Vagina (tissue), 2 donors: ENCODE measurements around the gene EXTL2. TPM values are rescaled to one million over a fixed set of nuclear protein-coding genes. Genes with fewer than 3 reads are reported as not detected.

ENCODE experiments used
- DNase-seq, 2 donors: peaks; one replicate each; pipeline ENCODE4 v3.0.0-alpha.2; 2017; ENCODE audit errors: extremely low spot score in 2 of 2
- H3K27ac ChIP-seq: fragments of 200-600 bp; sonication (generic); one replicate; pipeline ENCODE4 v1.5.1; 2019
- H3K27me3 ChIP-seq: fragments of 200-600 bp; sonication (generic); one replicate; pipeline ENCODE4 v1.5.1; 2019
- H3K36me3 ChIP-seq, 2 donors: fragments of 200-600 bp; sonication (generic); one replicate each; pipeline ENCODE4 v1.5.1; 2017 to 2019
- H3K4me1 ChIP-seq: fragments of 200-600 bp; sonication (generic); one replicate; pipeline ENCODE4 v1.5.1; 2019
- H3K4me3 ChIP-seq, 2 donors: fragments of 200-600 bp; sonication (generic); 1 replicate in 1 of 2; 2 replicates in 1 of 2; pipeline ENCODE4 v1.5.1; 2016 to 2019
- H3K9me3 ChIP-seq: fragments of 200-600 bp; sonication (generic); one replicate; pipeline ENCODE4 v1.5.1; 2019
- CTCF ChIP-seq, 3 experiments: fragments of 450-650 bp in 2 of 3; fragments of 200-600 bp in 1 of 3; sonication (generic) in 1 of 3; IDR thresholded peaks; one replicate each; pipeline ENCODE4 v1.5.1; 2017 to 2019; ENCODE audit warnings: antibody characterized with exemption in 3 of 3, mild to moderate bottlenecking in 2 of 3, moderate library complexity in 2 of 3
- POLR2A ChIP-seq, 2 donors: fragments of 450-650 bp; IDR thresholded peaks; one replicate each; pipeline ENCODE4 v1.6.1; 2017; ENCODE audit warnings: antibody characterized with exemption in 2 of 2, mild to moderate bottlenecking in 2 of 2, moderate library complexity in 2 of 2
- POLR2AphosphoS5 ChIP-seq, 2 donors: sonication (generic); formaldehyde crosslinking; IDR thresholded peaks; one replicate each; pipeline ENCODE4 v1.9.0; 2017; ENCODE audit warnings: antibody characterized with exemption in 2 of 2, mild to moderate bottlenecking in 2 of 2, low read depth in 1 of 2; ENCODE audit not compliant: insufficient read depth in 1 of 2
- intact Hi-C: fragments of 100-400 bp; cut with DNase I; formaldehyde crosslinking; loops from one replicate; pipeline ENCODE4 v1.15.1; 2023
- total RNA-seq: library from RNA; depleted of rRNA; stranded (reverse); fragments of >200 nt; gene quantifications from one replicate; pipeline ENCODE4 v1.2.3, GENCODE V29; 2016

EXTL2 gene
- total RNA-seq, 1 donor from 2014 or later: 10.1 TPM

GRCh38 chr1:100904528-100904927 lies 9.9 kb upstream of the EXTL2 start:
- Histone ChIP-seq H3K27ac (no peak overlapping the region), H3K36me3 (peaks cover 0 to 32% of the 10 kb centered on the region in 2 donors), H3K4me1 (no peaks in the 10 kb centered on the region), H3K27me3 (no peaks in the 10 kb centered on the region), H3K4me3 (no peak overlapping the region), H3K9me3 (no peaks in the 10 kb centered on the region)
- TF ChIP-seq POLR2A (IDR thresholded peaks at IDR 0.05): no peak
- TF ChIP-seq CTCF (IDR thresholded peaks at IDR 0.05): no peak
- TF ChIP-seq POLR2AphosphoS5 (IDR thresholded peaks at IDR 0.05; ENCODE audit: insufficient read depth in 1 of 2, low read depth in 1 of 2): no peak
- intact Hi-C loops: no loop called here
- no peak for DNase-seq

GRCh38 chr1:100903777-100904176 lies 9.1 kb upstream of the EXTL2 start:
- Histone ChIP-seq H3K27ac (no peak overlapping the region), H3K27me3 (no peaks in the 10 kb centered on the region), H3K9me3 (no peaks in the 10 kb centered on the region), H3K4me1 (no peaks in the 10 kb centered on the region), H3K36me3 (peaks cover 0 to 30% of the 10 kb centered on the region in 2 donors), H3K4me3 (no peak overlapping the region)
- intact Hi-C loops: no loop called here
- DNase-seq: no peak
- TF ChIP-seq POLR2A (IDR thresholded peaks at IDR 0.05) (no peak), CTCF (IDR thresholded peaks at IDR 0.05) (no peak), POLR2AphosphoS5 (IDR thresholded peaks at IDR 0.05; ENCODE audit: insufficient read depth in 1 of 2, low read depth in 1 of 2) (no peak)

- Histone ChIP-seq H3K27ac (no peak overlapping the region), H3K36me3 (peaks cover 0 to 30% of the 10 kb centered on the region in 2 donors), H3K27me3 (no peaks in the 10 kb centered on the region), H3K9me3 (no peaks in the 10 kb centered on the region), H3K4me1 (peaks cover 10% of the 10 kb centered on the region), H3K4me3 (no peak overlapping the region)
- no peak for TF ChIP-seq POLR2A (IDR thresholded peaks at IDR 0.05)
- TF ChIP-seq POLR2AphosphoS5 (IDR thresholded peaks at IDR 0.05; ENCODE audit: insufficient read depth in 1 of 2, low read depth in 1 of 2): no peak
- TF ChIP-seq CTCF (IDR thresholded peaks at IDR 0.05): no peak
- DNase-seq: no peak
- intact Hi-C loops: no loop called here
These were observed 7.7 kb upstream of the EXTL2 start for GRCh38 chr1:100902365-100902764.

GRCh38 chr1:100896481-100896982 lies 1.9 kb upstream of the EXTL2 start:
- peaks cover 27% of the 10 kb centered on the region for H3K4me1 ChIP-seq
- no peak for DNase-seq
- intact Hi-C loops: no loop called here
- peak overlapping the region; percentile 86 to 90 for H3K4me3 ChIP-seq
- no peak for TF ChIP-seq POLR2A (IDR thresholded peaks at IDR 0.05)
- no peak for TF ChIP-seq POLR2AphosphoS5 (IDR thresholded peaks at IDR 0.05; ENCODE audit: insufficient read depth in 1 of 2, low read depth in 1 of 2)
- no peak for TF ChIP-seq CTCF (IDR thresholded peaks at IDR 0.05)
- peak overlapping the region; percentile 93 for H3K27ac ChIP-seq
- H3K9me3 ChIP-seq: no peaks in the 10 kb centered on the region
- H3K36me3 ChIP-seq: peaks cover 0 to 16% of the 10 kb centered on the region in 2 donors
- H3K27me3 ChIP-seq: no peaks in the 10 kb centered on the region

GRCh38 chr1:100895540-100896480 lies 1.2 kb upstream of the EXTL2 start, which contains the start of gene SLC30A7:
Gene SLC30A7 (plus strand): TSS chr1:100896090. CDS start chr1:100896263, 173 bp downstream.
- Histone ChIP-seq H3K4me1 (peaks cover 27% of the 10 kb centered on the region), H3K36me3 (peaks cover 0 to 16% of the 10 kb centered on the region in 2 donors), H3K4me3 (peak within 1 kb of the TSS; percentile 86 to 90), H3K27ac (peak within 1 kb of the TSS; percentile 93), H3K9me3 (no peaks in the 10 kb centered on the region), H3K27me3 (no peaks in the 10 kb centered on the region)
- intact Hi-C loops: no loop called here
- DNase-seq: peak; percentile 94 to 97
- TF ChIP-seq POLR2A (IDR thresholded peaks at IDR 0.05) (peak in 1 of 2 donors; percentile 50), POLR2AphosphoS5 (IDR thresholded peaks at IDR 0.05; ENCODE audit: insufficient read depth in 1 of 2, low read depth in 1 of 2) (peak; percentile 85 to 88), CTCF (IDR thresholded peaks at IDR 0.05) (no peak)
